Neutrophil (primary cell): ENCODE measurements around the gene RNF208.

Source experiments
- H3K27ac ChIP-seq: fragments of 200-600 bp; sonication (generic); 2 replicates; pipeline ENCODE4 v1.5.1; 2016; ENCODE audit warnings: mild to moderate bottlenecking, moderate library complexity
- H3K27me3 ChIP-seq: fragments of 200-600 bp; sonication (generic); 2 replicates; pipeline ENCODE4 v1.6.0; 2016; ENCODE audit warnings: mild to moderate bottlenecking
- H3K36me3 ChIP-seq: fragments of 200-600 bp; sonication (generic); 2 replicates; pipeline ENCODE4 v1.5.1; 2017
- H3K4me1 ChIP-seq, 2 experiments: fragments of 200-600 bp in 1 of 2; sonication (generic) in 1 of 2; 1 replicate in 1 of 2; 2 replicates in 1 of 2; pipeline versions ENCODE4 v1.5.1 to v1.6.1; 2013 to 2016; ENCODE audit warnings: low read depth in 1 of 2, low read length in 1 of 2, mild to moderate bottlenecking in 1 of 2, moderate library complexity in 1 of 2; ENCODE audit not compliant: control insufficient read depth in 1 of 2, insufficient read depth in 1 of 2
- H3K4me3 ChIP-seq, 2 experiments: fragments of 200-600 bp in 1 of 2; sonication (generic) in 1 of 2; 1 replicate in 1 of 2; 2 replicates in 1 of 2; pipeline ENCODE4 v1.5.1; 2013 to 2016; ENCODE audit warnings: low read depth in 1 of 2, low read length in 1 of 2, mild to moderate bottlenecking in 1 of 2, moderate library complexity in 1 of 2
- H3K9me3 ChIP-seq: fragments of 200-600 bp; sonication (generic); 2 replicates; pipeline ENCODE4 v1.5.1; 2016
- CTCF ChIP-seq: fragments of 200-600 bp; sonication (generic); IDR thresholded peaks from 2 replicates; pipeline ENCODE4 v1.5.1; 2016; ENCODE audit warnings: antibody characterized with exemption

RNF208 gene

GRCh38 chr9:137186385-137186784 is 35.7 kb downstream of the RNF208 start:
- no peak overlapping the region for H3K4me3 ChIP-seq
- no peak overlapping the region for H3K27ac ChIP-seq
- no peak for TF ChIP-seq CTCF
- peaks cover 34% of the 10 kb centered on the region in 2 experiments for H3K4me1 ChIP-seq
- H3K27me3 ChIP-seq: no peaks in the 10 kb centered on the region
- no peaks in the 10 kb centered on the region for H3K9me3 ChIP-seq
- peaks cover 77% of the 10 kb centered on the region for H3K36me3 ChIP-seq

GRCh38 chr9:137185921-137186320 is 36.1 kb downstream of the RNF208 start:
- no peak overlapping the region for H3K27ac ChIP-seq
- no peaks in the 10 kb centered on the region for H3K27me3 ChIP-seq
- TF ChIP-seq CTCF: no peak
- H3K4me3 ChIP-seq: no peak overlapping the region
- H3K9me3 ChIP-seq: no peaks in the 10 kb centered on the region
- H3K36me3 ChIP-seq: peaks cover 77% of the 10 kb centered on the region
- peaks cover 34% of the 10 kb centered on the region in 2 experiments for H3K4me1 ChIP-seq

- no peak for TF ChIP-seq CTCF
- Histone ChIP-seq H3K4me1 (peaks cover 30 to 32% of the 10 kb centered on the region in 2 experiments), H3K27me3 (no peaks in the 10 kb centered on the region), H3K36me3 (peaks cover 77% of the 10 kb centered on the region), H3K27ac (no peak overlapping the region), H3K4me3 (no peak overlapping the region), H3K9me3 (no peaks in the 10 kb centered on the region)
These were observed 37.0 kb downstream of the RNF208 start for GRCh38 chr9:137184881-137185660.

GRCh38 chr9:137183980-137184595 is 38.0 kb downstream of the RNF208 start:
- Histone ChIP-seq H3K4me3 (no peak overlapping the region), H3K27me3 (no peaks in the 10 kb centered on the region), H3K4me1 (peaks cover 21 to 22% of the 10 kb centered on the region in 2 experiments), H3K27ac (no peak overlapping the region), H3K9me3 (no peaks in the 10 kb centered on the region), H3K36me3 (peaks cover 83% of the 10 kb centered on the region)
- no peak for TF ChIP-seq CTCF

- H3K9me3 ChIP-seq: no peaks in the 10 kb centered on the region
- H3K4me1 ChIP-seq: peaks cover 13 to 15% of the 10 kb centered on the region in 2 experiments
- no peak overlapping the region for H3K27ac ChIP-seq
- TF ChIP-seq CTCF: no peak
- H3K4me3 ChIP-seq: no peak overlapping the region
- no peaks in the 10 kb centered on the region for H3K27me3 ChIP-seq
- peaks cover 96% of the 10 kb centered on the region for H3K36me3 ChIP-seq
These were observed 39.2 kb downstream of the RNF208 start for GRCh38 chr9:137182836-137183235.
